Nephron progenitor cell (in vitro differentiated cells): ENCODE measurements around the gene PSORS1C1.

Experiments
- DNase-seq: peaks from one replicate; pipeline ENCODE4 v3.0.0; 2021
- H3K27ac Mint-ChIP-seq: 2 replicates; pipeline ENCODE4 v1.8.0; 2021; ENCODE audit warnings: mild to moderate bottlenecking, moderate library complexity, mixed read lengths
- H3K27me3 Mint-ChIP-seq: 2 replicates; pipeline ENCODE4 v1.8.0; 2021; ENCODE audit warnings: mild to moderate bottlenecking, low read depth, mixed read lengths; ENCODE audit not compliant: poor library complexity
- H3K36me3 Mint-ChIP-seq: 2 replicates; pipeline ENCODE4 v1.8.0; 2021; ENCODE audit warnings: low read depth, mixed read lengths
- H3K4me1 Mint-ChIP-seq: 2 replicates; pipeline ENCODE4 v1.8.0; 2021; ENCODE audit warnings: mixed read lengths
- H3K4me3 Mint-ChIP-seq: 2 replicates; pipeline ENCODE4 v1.8.0; 2021; ENCODE audit warnings: mild to moderate bottlenecking, moderate library complexity, mixed read lengths
- H3K9me3 Mint-ChIP-seq: 2 replicates; pipeline ENCODE4 v1.8.0; 2021; ENCODE audit warnings: mild to moderate bottlenecking, moderate library complexity, mixed read lengths
- TF ChIP-seq, protein P1 (sequence below): fragments of 200-600 bp; sonication (generic); IDR thresholded peaks from 2 replicates; pipeline ENCODE4 v1.5.0; 2021; ENCODE audit warnings: antibody characterized with exemption

Gene PSORS1C1

DNA sequence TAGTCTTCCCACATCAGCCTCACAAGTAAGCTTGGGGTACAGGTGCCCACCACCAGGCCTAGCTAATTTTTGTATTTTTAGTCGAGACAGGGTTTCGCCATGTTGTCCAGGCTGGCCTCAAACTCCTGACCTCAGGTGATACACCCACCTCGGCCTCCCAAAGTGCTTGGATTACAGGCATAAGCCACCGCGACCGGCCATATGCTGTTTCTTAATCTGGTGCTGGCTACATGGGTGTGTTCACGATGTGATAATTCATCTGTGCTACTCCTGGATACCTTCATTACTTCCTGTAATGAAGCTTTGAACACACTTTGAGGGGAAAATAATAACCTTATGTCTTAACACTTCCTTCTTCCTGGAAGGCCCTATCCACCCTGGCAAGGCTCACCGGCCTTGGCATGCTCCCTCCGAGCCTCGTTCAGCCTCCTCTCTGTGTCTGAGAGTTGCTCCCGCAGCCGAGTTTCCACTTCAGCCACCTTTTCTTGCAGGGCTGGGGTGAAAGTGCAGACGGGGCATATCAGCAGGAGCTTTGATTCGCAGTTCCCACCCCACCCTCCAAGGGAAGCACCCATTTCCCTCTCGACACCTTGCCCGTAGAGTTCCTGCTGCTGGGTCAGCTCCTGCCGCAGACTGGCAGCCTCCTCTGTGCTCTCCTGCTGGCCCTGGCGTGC, 29.8 kb downstream of the PSORS1C1 start:
- Mint-ChIP-seq H3K27me3 (peaks cover 9% of the 10 kb centered on the region), H3K36me3 (peaks cover 21% of the 10 kb centered on the region), H3K4me3 (no peak overlapping the region), H3K9me3 (no peaks in the 10 kb centered on the region), H3K27ac (no peak overlapping the region), H3K4me1 (peaks cover 30% of the 10 kb centered on the region)
- no peak for DNase-seq
- TF ChIP-seq, protein P1, sequence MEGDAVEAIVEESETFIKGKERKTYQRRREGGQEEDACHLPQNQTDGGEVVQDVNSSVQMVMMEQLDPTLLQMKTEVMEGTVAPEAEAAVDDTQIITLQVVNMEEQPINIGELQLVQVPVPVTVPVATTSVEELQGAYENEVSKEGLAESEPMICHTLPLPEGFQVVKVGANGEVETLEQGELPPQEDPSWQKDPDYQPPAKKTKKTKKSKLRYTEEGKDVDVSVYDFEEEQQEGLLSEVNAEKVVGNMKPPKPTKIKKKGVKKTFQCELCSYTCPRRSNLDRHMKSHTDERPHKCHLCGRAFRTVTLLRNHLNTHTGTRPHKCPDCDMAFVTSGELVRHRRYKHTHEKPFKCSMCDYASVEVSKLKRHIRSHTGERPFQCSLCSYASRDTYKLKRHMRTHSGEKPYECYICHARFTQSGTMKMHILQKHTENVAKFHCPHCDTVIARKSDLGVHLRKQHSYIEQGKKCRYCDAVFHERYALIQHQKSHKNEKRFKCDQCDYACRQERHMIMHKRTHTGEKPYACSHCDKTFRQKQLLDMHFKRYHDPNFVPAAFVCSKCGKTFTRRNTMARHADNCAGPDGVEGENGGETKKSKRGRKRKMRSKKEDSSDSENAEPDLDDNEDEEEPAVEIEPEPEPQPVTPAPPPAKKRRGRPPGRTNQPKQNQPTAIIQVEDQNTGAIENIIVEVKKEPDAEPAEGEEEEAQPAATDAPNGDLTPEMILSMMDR = no peak

DNA sequence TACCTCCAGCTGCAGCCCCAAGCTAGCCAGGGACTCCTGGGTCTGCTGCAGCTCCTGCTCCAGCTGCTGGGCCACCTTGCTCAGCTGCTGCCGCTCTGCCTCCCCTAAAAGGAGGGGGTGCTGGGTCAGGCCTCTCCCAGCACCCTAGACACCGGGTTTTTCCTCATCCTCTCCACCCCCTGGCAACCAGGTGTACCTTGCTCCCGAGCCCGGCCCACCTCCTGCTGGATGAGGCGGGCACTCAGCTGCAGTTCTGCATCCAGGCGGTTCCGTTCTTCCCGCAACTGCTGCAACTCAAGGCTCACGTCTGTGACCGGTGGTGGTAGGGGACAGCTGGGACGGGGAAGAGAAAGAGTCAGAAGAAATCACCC, 30.4 kb downstream of the PSORS1C1 start:
- Mint-ChIP-seq H3K36me3 (peaks cover 21% of the 10 kb centered on the region), H3K9me3 (no peaks in the 10 kb centered on the region), H3K27ac (no peak overlapping the region), H3K27me3 (peaks cover 13% of the 10 kb centered on the region), H3K4me3 (no peak overlapping the region), H3K4me1 (peaks cover 26% of the 10 kb centered on the region)
- TF ChIP-seq, protein P1 = no peak
- no peak for DNase-seq

DNA sequence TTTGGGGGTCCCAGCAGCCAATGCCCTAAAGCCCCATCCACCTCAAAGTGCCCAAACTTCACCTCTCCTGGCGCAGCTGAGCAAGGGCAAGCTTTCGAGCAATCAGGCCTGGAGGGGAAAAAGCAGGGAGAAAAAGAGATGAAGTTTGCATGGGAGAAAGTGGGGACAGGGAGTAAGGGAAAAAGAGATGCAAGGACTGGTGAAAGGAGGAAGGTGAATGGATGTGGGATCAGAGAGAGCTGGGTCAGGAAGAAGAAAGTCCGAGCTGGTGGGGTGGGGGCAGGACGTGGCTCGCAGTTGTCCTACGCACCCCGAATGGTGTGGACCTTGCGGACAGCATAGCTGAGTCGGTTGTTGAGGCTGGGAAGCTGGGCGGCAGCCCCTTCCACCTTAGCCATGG, 30.8 kb downstream of the PSORS1C1 start:
- Mint-ChIP-seq H3K4me3 (no peak overlapping the region), H3K9me3 (no peaks in the 10 kb centered on the region), H3K27ac (no peak overlapping the region), H3K4me1 (peaks cover 27% of the 10 kb centered on the region), H3K27me3 (peaks cover 13% of the 10 kb centered on the region), H3K36me3 (peaks cover 21% of the 10 kb centered on the region)
- TF ChIP-seq, protein P1 = no peak
- no peak for DNase-seq

DNA sequence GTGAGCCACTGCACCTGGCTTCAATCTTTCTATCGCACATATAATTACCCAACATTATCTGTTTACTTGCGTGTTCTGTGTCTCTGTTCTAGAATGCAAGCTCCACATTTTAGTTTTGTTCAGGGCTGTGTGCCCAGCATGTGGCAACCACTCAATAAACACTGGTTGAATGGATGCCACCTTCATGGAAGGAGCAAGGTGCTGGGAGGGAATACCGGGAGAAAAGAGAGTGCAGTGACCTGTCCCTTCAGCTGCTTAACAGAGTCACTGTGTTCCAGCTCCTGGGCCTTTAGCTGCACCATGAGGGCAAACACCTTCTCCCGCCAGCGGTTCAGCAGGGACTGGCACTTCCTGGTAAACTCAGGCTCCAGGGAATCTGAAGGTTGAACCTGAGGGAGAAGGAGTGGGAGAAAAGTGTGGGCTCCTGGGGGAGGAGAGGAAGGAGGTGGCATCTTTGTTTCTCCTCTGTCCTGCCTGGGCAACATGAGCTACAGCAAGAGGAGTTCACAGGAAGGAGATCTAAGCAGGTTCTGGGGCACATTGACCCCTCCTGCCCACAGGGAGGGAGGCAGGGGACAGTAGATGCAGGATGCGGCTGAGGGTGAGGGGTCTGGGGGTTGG, 35.3 kb downstream of the PSORS1C1 start:
- H3K4me1 Mint-ChIP-seq = peaks cover 40% of the 10 kb centered on the region
- TF ChIP-seq, protein P1 = no peak

DNA sequence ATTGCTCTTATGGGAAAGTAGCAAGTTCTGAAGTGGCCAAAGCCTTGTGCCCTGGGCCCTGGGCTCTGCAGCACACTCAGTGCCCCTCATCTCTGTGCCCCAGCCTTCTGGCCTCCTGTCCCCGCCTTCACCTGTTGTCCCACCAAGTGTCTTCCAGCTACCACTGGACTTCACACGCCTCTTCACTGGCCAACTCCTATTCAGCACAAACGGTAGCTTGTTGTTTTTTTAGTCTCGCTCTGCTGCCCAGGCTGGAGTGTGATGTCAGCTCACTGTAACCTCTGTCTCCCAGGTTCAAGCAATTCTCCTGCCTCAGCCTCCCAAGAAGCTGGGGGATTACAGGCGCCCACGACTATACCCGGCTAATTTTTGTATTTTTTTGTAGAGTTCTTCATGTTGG, 38.2 kb downstream of the PSORS1C1 start:
- peaks cover 39% of the 10 kb centered on the region for H3K36me3 Mint-ChIP-seq
- peak; percentile 18 for DNase-seq

More for the DNA sequence above, 35.3 kb downstream of the PSORS1C1 start:
- no peak overlapping the region for H3K27ac Mint-ChIP-seq
- no peak overlapping the region for H3K4me3 Mint-ChIP-seq
- DNase-seq = no peak
- peaks cover 13% of the 10 kb centered on the region for H3K27me3 Mint-ChIP-seq
- peaks cover 40% of the 10 kb centered on the region for H3K36me3 Mint-ChIP-seq
- no peaks in the 10 kb centered on the region for H3K9me3 Mint-ChIP-seq

More for the DNA sequence above, 38.2 kb downstream of the PSORS1C1 start:
- peaks cover 62% of the 10 kb centered on the region for H3K4me1 Mint-ChIP-seq
- peak overlapping the region; percentile 37 for H3K4me3 Mint-ChIP-seq
- peaks cover 6% of the 10 kb centered on the region for H3K27me3 Mint-ChIP-seq
- H3K27ac Mint-ChIP-seq = peak overlapping the region; percentile 83
- H3K9me3 Mint-ChIP-seq = no peaks in the 10 kb centered on the region
- TF ChIP-seq, protein P1 = no peak
